Lower lobe of right lung (tissue), 2 donors: ENCODE data around the gene TOMT. TPM values are rescaled to one million over a fixed set of nuclear protein-coding genes. Genes with fewer than 3 reads are reported as not detected.

Experiments
- ATAC-seq, 2 donors: fragments of 200-7000 bp; cut with Tn5 transposase; one replicate each; pipeline ENCODE4 v1.9.1; 2020 to 2022; ENCODE audit warnings: mild to moderate bottlenecking in 2 of 2, moderate library complexity in 2 of 2
- DNase-seq: peaks from one replicate; pipeline ENCODE4 v3.0.0-alpha.2; 2020
- H3K27ac ChIP-seq: fragments of 200-600 bp; one replicate; pipeline ENCODE4 v1.8.0; 2022
- H3K27me3 ChIP-seq: fragments of 200-600 bp; one replicate; pipeline ENCODE4 v1.8.0; 2022; ENCODE audit warnings: low read depth
- H3K36me3 ChIP-seq: fragments of 200-600 bp; one replicate; pipeline ENCODE4 v1.8.0; 2022; ENCODE audit warnings: mild to moderate bottlenecking
- H3K4me1 ChIP-seq: fragments of 200-600 bp; one replicate; pipeline ENCODE4 v1.8.0; 2022
- H3K4me3 ChIP-seq: fragments of 200-600 bp; one replicate; pipeline ENCODE4 v1.8.0; 2022; ENCODE audit warnings: mild to moderate bottlenecking
- H3K9me3 ChIP-seq: fragments of 200-600 bp; one replicate; pipeline ENCODE4 v1.8.0; 2022
- intact Hi-C: fragments of 100-400 bp; cut with DNase I; formaldehyde crosslinking; loops from one replicate; pipeline ENCODE4 v1.11.0; 2022
- total RNA-seq: library from RNA; stranded (reverse); fragmentation: NEBNext Ultra II Directional; extraction: Animal tissue kit (Norgen Biotek cat#: 25700); gene quantifications from one replicate; pipeline ENCODE4 v1.2.1, GENCODE V29; 2021
- TF ChIP-seq, protein P1 (sequence below): fragments of 200-600 bp; IDR thresholded peaks from one replicate; pipeline ENCODE4 v1.8.0; 2022; ENCODE audit warnings: antibody characterized with exemption, mild to moderate bottlenecking
- donor health status: DM: no; HTN: yes; CAD: no; lungs with severe emphysema.

TOMT gene
- total RNA-seq, 1 donor from 2014 or later: not detected

DNA sequence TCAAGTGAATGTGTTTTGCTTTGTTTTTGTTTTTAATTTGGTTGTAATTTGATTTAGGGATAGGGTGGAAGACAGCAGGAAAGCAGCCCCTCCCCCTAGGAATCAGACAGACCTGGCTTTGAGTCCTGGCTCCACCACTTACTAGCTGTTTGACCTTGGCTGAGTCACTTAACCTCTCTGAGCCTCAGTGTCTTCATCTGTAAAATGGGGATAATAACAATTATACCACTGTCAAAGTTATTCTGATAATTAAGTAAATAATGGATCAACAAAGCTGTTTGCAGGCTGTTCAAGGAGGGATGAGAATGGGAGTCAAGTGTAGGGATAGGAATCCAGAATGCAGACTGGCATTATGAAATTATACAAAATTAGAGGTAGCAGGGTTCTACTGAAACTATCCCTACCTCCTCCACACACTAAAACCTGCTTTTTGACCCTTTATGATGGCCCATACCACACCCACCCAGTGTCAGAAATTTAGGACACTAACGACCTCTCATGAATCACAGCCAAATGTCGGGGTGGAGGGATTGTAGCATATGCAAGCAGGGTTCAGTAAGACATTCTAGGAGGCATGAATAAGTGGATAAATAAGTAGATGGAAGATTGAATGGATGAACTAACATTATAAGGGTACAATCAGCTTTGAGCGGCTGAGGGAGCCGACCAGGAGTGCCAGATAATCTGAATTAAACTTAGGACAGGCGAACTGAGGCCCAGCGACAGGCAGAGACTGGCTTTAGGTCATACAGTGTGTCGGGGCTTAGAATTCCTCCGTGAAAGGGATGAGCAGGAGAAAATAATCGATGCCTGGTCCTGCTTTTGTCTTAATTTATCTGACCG lies 5.8 kb downstream of the TOMT start:
- TF ChIP-seq, protein P1, sequence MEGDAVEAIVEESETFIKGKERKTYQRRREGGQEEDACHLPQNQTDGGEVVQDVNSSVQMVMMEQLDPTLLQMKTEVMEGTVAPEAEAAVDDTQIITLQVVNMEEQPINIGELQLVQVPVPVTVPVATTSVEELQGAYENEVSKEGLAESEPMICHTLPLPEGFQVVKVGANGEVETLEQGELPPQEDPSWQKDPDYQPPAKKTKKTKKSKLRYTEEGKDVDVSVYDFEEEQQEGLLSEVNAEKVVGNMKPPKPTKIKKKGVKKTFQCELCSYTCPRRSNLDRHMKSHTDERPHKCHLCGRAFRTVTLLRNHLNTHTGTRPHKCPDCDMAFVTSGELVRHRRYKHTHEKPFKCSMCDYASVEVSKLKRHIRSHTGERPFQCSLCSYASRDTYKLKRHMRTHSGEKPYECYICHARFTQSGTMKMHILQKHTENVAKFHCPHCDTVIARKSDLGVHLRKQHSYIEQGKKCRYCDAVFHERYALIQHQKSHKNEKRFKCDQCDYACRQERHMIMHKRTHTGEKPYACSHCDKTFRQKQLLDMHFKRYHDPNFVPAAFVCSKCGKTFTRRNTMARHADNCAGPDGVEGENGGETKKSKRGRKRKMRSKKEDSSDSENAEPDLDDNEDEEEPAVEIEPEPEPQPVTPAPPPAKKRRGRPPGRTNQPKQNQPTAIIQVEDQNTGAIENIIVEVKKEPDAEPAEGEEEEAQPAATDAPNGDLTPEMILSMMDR: no peak
- ATAC-seq (no peak), DNase-seq (no peak)
- no peaks in the 10 kb centered on the region for H3K27me3 ChIP-seq
- H3K4me1 ChIP-seq: peaks cover 15% of the 10 kb centered on the region
- H3K36me3 ChIP-seq: peaks cover 24% of the 10 kb centered on the region
- intact Hi-C loops: no loop called here
- peak overlapping the region; percentile 97 for H3K27ac ChIP-seq
- H3K4me3 ChIP-seq: peak overlapping the region; percentile 65
- no peaks in the 10 kb centered on the region for H3K9me3 ChIP-seq

DNA sequence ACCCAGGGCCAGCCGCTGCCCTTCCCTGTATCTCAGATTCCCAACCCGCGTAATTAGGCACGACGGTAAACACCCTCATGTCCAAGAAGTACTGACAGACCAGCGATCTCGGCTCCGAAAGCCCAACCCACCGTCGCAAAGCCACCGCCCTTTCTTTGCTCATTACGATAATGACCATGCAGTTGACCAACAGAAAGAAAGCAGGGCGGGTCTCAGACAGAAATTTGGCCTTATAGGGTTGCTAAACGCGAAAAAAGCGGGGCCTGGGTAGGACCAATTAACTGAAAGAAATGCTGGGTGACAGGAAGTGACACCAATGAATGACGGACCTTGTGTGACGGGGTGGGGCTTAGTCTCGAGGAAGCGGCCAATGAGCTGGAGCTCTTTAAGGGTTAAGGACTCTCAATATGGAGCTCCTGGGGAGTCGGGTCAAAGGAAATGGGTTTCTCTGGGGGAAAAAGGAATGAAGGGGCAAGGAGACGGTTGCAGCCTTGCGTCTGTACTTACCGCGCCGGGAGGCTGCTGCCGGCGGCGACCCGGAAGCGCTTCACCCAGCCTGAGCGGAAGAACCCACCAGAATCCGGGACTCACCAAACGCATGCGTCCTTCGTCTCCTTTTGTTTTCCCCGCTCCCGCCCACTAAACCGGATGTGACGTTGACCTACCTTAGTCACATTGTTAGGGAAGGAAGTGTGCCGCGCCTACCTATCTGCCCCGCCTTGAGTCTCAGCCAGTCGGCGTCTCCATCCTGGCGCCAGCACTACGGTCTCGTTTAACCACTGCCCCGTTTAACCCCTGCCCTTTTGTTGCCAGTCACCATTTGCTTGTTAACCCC lies 6.6 kb downstream of the TOMT start, which contains the start of gene ANAPC15:
TSS of gene ANAPC15 (minus strand) at position 553 of the 835 bp plus-strand sequence. CDS start 1,419 bp downstream, outside the sequence.
- DNase-seq: peak; percentile 99
- peak within 1 kb of the TSS; percentile 97 for H3K27ac ChIP-seq
- no peaks in the 10 kb centered on the region for H3K9me3 ChIP-seq
- TF ChIP-seq, protein P1: no peak
- intact Hi-C loops: no loop called here
- H3K27me3 ChIP-seq: no peaks in the 10 kb centered on the region
- H3K4me3 ChIP-seq: peak within 1 kb of the TSS; percentile 65
- ATAC-seq: peak; percentile 96 to 97
- H3K4me1 ChIP-seq: peaks cover 15% of the 10 kb centered on the region
- H3K36me3 ChIP-seq: peaks cover 24% of the 10 kb centered on the region

DNA sequence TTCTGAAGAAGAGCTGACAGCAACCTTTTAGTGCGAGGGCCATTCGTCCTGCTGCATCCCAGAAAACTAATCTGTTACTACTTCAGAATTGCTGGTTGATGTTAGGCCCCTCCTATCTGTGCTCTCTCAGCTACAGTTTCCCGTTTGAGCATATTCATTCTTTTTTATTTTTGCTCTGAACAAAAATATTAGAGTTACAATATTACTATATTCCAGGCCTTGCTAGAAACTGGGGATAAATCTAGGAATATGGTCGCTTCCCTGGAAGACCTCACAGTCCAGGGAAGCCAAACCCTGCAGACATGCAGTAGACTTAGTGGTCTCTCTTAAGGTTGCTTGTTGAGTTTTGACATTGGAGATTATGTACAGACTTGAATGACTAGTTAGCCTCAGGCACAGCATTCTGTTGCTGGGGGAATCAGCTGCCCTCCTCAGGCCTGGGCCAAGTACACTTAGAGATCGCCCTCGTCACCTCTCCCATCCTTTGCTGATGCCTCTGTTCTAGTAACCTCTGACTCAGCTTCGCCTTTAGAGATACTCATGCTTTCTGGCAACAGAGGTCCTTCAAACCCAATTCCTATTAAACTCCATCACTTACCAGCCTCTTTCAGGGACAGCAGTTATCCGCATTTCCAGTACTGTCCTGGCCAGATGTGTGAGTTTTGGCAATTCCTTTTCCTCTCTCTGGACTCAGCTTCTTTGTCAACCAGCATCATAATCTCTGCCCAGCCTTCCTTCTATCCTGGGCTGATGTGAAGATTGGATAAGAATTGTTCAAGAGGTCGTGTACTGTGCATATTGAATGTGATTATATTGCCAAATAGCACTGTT lies 7.5 kb downstream of the TOMT start:
- Histone ChIP-seq H3K27ac (peak overlapping the region; percentile 97), H3K4me3 (peak overlapping the region; percentile 65), H3K9me3 (no peaks in the 10 kb centered on the region), H3K36me3 (peaks cover 20% of the 10 kb centered on the region), H3K27me3 (no peaks in the 10 kb centered on the region), H3K4me1 (peaks cover 15% of the 10 kb centered on the region)
- DNase-seq: no peak
- intact Hi-C loops: no loop called here
- no peak for ATAC-seq
- TF ChIP-seq, protein P1: no peak

DNA sequence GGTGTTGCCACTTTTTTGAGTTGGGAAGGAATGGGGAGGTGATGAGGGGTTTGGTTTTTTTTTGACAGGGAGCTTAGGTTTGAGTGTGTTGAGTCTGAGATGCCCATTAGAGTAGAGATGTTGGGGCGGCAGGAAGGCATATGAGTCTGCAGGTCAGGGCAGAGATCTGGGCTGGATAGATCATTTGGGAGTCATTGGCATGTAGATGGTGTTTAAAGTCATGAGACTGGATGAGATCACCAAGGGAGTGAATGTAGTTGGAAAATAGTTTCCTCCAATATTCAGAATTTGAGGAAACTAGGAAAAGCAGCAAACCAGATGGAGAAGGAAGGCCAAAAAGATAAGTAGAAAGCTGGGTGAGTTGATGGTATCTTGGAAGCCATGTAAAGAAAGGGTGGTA lies 8.8 kb downstream of the TOMT start:
- Histone ChIP-seq H3K27me3 (no peaks in the 10 kb centered on the region), H3K4me1 (peaks cover 15% of the 10 kb centered on the region), H3K27ac (no peak overlapping the region), H3K9me3 (no peaks in the 10 kb centered on the region), H3K36me3 (peaks cover 10% of the 10 kb centered on the region), H3K4me3 (no peak overlapping the region)
- ATAC-seq: no peak
- DNase-seq: no peak
- intact Hi-C loops: no loop called here
- TF ChIP-seq, protein P1: no peak
